ENCODE results near the gene NLRP10.

GRCh38 chr11:8006349-8006977 lies 41.2 kb upstream of the NLRP10 start:
- no peak for TF ChIP-seq ZNF274 (IDR thresholded peaks at IDR 0.05; ENCODE audit: low read depth, low read length)
- TF ChIP-seq YY1 (IDR thresholded peaks at IDR 0.05; ENCODE audit: insufficient read depth, insufficient read length), result no peak
